Natural killer cell treated with Interleukin-12 subunit alpha and Interleukin-12 subunit beta and Interleukin-15 and Interleukin-18, amount 100 ng/mL, for 72 hours (primary cell): ENCODE results near the gene MTHFD1L. TPM values are rescaled to one million over a fixed set of nuclear protein-coding genes. Genes with fewer than 3 reads are reported as not detected.
"Not testable (repeated sequence)": the region's sequence is repeated elsewhere in the genome, so short reads cannot be mapped to it uniquely, and the experiment has no call there.

Source experiments
- ATAC-seq, 2 donors: fragments of 150-1000 bp; cut with Tn5 transposase in 1 of 2; sonication (Bioruptor Pico), chemical (Tn5 transposase) in 1 of 2; 2 replicates each; pipeline ENCODE4 v1.10.0; 2021
- DNase-seq: peaks from one replicate; pipeline ENCODE4 v3.0.0; 2022; ENCODE audit warnings: low spot score
- H3K27ac Mint-ChIP-seq, 2 donors: 1 replicate in 1 of 2; 2 replicates in 1 of 2; pipeline ENCODE4 v1.8.0; 2022; ENCODE audit warnings: mixed read lengths in 2 of 2, mild to moderate bottlenecking in 1 of 2, moderate library complexity in 1 of 2
- H3K27me3 Mint-ChIP-seq, 2 donors: 1 replicate in 1 of 2; 2 replicates in 1 of 2; pipeline ENCODE4 v1.8.0; 2022; ENCODE audit warnings: mixed read lengths in 2 of 2
- H3K36me3 Mint-ChIP-seq: one replicate; pipeline ENCODE4 v1.8.0; 2022; ENCODE audit warnings: mixed read lengths
- H3K4me1 Mint-ChIP-seq, 2 donors: 1 replicate in 1 of 2; 2 replicates in 1 of 2; pipeline ENCODE4 v1.8.0; 2022; ENCODE audit warnings: low read depth in 2 of 2, mixed read lengths in 2 of 2, mild to moderate bottlenecking in 1 of 2
- H3K4me3 Mint-ChIP-seq: one replicate; pipeline ENCODE4 v1.8.0; 2022; ENCODE audit warnings: mixed read lengths
- H3K9me3 Mint-ChIP-seq: 2 replicates; pipeline ENCODE4 v1.8.0; 2022; ENCODE audit warnings: mixed read lengths
- total RNA-seq, 2 donors: library from RNA; stranded (reverse); gene quantifications; one replicate each; pipeline ENCODE4 v1.2.3, GENCODE V29; 2022

MTHFD1L gene
- total RNA-seq, 2 donors from 2014 or later, result 47.2 to 119 TPM

GRCh38 chr6:151068761-151069312 is 203.3 kb downstream of the MTHFD1L start:
- H3K27ac Mint-ChIP-seq, result no peak overlapping the region
- H3K4me3 Mint-ChIP-seq, result no peak overlapping the region
- peaks cover 0 to 4% of the 10 kb centered on the region in 2 donors for H3K27me3 Mint-ChIP-seq
- H3K36me3 Mint-ChIP-seq, result no peaks in the 10 kb centered on the region
- no peak for DNase-seq
- no peaks in the 10 kb centered on the region for H3K4me1 Mint-ChIP-seq
- no peaks in the 10 kb centered on the region for H3K9me3 Mint-ChIP-seq
- ATAC-seq, result no peak

- Mint-ChIP-seq H3K9me3 (no peaks in the 10 kb centered on the region), H3K27me3 (peaks cover 0 to 4% of the 10 kb centered on the region in 2 donors), H3K36me3 (no peaks in the 10 kb centered on the region), H3K27ac (no peak overlapping the region), H3K4me3 (no peak overlapping the region), H3K4me1 (no peaks in the 10 kb centered on the region)
- DNase-seq (no peak), ATAC-seq (no peak)
These were observed 204.1 kb downstream of the MTHFD1L start for GRCh38 chr6:151069641-151070040.

GRCh38 chr6:151070631-151071051 is 205.1 kb downstream of the MTHFD1L start:
- no peaks in the 10 kb centered on the region for H3K4me1 Mint-ChIP-seq
- no peak overlapping the region for H3K27ac Mint-ChIP-seq
- H3K36me3 Mint-ChIP-seq, result no peaks in the 10 kb centered on the region
- no peaks in the 10 kb centered on the region for H3K9me3 Mint-ChIP-seq
- ATAC-seq (no peak), DNase-seq (no peak)
- H3K27me3 Mint-ChIP-seq, result peaks cover 0 to 4% of the 10 kb centered on the region in 2 donors
- no peak overlapping the region for H3K4me3 Mint-ChIP-seq

GRCh38 chr6:151071295-151071694 is 205.8 kb downstream of the MTHFD1L start:
- Mint-ChIP-seq H3K4me3 (no peak overlapping the region), H3K27me3 (peaks cover 0 to 4% of the 10 kb centered on the region in 2 donors), H3K27ac (no peak overlapping the region), H3K36me3 (no peaks in the 10 kb centered on the region), H3K9me3 (no peaks in the 10 kb centered on the region), H3K4me1 (no peaks in the 10 kb centered on the region)
- DNase-seq, result no peak
- ATAC-seq, result no peak

DNA sequence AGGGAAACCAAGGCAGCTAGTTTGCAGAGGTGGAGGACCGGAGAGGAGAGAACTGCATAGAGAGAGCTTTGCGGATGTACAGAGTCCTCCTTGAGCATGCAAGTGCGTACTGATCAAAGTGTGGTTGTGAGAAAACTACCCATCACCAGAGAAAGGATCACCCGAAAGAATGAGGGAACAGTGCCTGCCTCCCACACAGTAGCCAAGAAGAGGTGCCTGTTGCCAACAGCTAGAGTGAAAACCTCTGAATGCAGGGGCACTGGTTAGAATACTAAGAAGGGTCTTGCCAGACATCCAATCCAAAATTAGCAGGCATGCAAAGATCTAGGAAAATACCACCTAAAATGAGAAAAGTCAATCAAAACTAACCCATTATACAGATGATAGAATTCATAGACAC is 207.6 kb downstream of the MTHFD1L start:
- Mint-ChIP-seq H3K4me1 (no peaks in the 10 kb centered on the region), H3K9me3 (no peaks in the 10 kb centered on the region), H3K4me3 (no peak overlapping the region), H3K27me3 (peaks cover 0 to 4% of the 10 kb centered on the region in 2 donors), H3K36me3 (no peaks in the 10 kb centered on the region), H3K27ac (no peak overlapping the region)
- ATAC-seq, result no peak
- DNase-seq, result no peak

- ATAC-seq (no peak), DNase-seq (no peak)
- H3K4me3 Mint-ChIP-seq, result no peak overlapping the region
- H3K36me3 Mint-ChIP-seq, result no peaks in the 10 kb centered on the region
- no peak overlapping the region for H3K27ac Mint-ChIP-seq
- no peaks in the 10 kb centered on the region for H3K9me3 Mint-ChIP-seq
- peaks cover 0 to 4% of the 10 kb centered on the region in 2 donors for H3K27me3 Mint-ChIP-seq
- no peaks in the 10 kb centered on the region for H3K4me1 Mint-ChIP-seq
These were observed 208.2 kb downstream of the MTHFD1L start for GRCh38 chr6:151073701-151074100.

DNA sequence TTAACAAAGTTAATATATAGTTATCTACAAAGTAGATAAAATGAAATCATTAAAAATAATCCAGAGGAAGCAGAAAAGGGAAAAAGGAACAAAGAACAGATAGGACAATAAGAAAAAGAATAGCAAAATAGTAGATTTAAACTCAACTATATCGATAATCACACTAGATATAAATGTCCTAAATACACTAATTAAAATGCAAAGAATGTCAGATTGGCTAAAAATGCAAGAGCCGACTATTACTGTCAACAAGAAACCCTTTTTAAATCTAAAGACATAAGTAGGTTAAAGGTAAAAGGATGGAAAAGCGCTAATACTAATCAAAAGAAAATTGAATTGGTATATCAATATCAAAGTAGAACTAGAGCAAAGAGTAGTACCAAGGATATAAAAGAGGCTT is 209.5 kb downstream of the MTHFD1L start:
- no peaks in the 10 kb centered on the region for H3K4me1 Mint-ChIP-seq
- H3K4me3 Mint-ChIP-seq, result no peak overlapping the region
- no peaks in the 10 kb centered on the region for H3K9me3 Mint-ChIP-seq
- ATAC-seq (no peak), DNase-seq (no peak)
- no peak overlapping the region for H3K27ac Mint-ChIP-seq
- no peaks in the 10 kb centered on the region for H3K36me3 Mint-ChIP-seq
- peaks cover 0 to 4% of the 10 kb centered on the region in 2 donors for H3K27me3 Mint-ChIP-seq

DNA sequence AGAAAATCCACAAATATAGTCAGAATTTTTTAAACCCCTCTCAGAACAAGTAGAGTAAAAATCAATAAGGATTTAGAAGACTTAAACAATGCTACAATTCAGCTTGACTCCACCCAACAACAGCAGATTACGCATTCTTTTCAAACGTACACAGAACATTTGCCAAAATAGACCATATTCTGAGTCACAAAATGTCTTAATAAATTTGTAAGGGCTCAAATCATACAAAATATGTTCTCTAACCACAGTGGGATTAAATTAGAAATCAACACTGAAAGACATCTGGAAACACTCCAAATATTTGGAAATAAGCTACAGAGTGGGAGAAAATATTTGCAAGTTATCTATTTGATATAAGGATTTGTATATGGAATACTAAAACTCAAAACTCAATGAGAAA is 210.0 kb downstream of the MTHFD1L start:
- Mint-ChIP-seq H3K27ac (no peak overlapping the region), H3K4me3 (no peak overlapping the region), H3K9me3 (no peaks in the 10 kb centered on the region), H3K4me1 (no peaks in the 10 kb centered on the region), H3K36me3 (no peaks in the 10 kb centered on the region), H3K27me3 (peaks cover 0 to 4% of the 10 kb centered on the region in 2 donors)
- no peak for DNase-seq
- ATAC-seq, result no peak

- no peaks in the 10 kb centered on the region for H3K4me1 Mint-ChIP-seq
- no peak overlapping the region for H3K27ac Mint-ChIP-seq
- no peaks in the 10 kb centered on the region for H3K9me3 Mint-ChIP-seq
- DNase-seq (no peak), ATAC-seq (no peak)
- no peaks in the 10 kb centered on the region for H3K36me3 Mint-ChIP-seq
- no peak overlapping the region for H3K4me3 Mint-ChIP-seq
- H3K27me3 Mint-ChIP-seq, result peaks cover 0 to 4% of the 10 kb centered on the region in 2 donors
These were observed 210.5 kb downstream of the MTHFD1L start for GRCh38 chr6:151075930-151076555.

DNA sequence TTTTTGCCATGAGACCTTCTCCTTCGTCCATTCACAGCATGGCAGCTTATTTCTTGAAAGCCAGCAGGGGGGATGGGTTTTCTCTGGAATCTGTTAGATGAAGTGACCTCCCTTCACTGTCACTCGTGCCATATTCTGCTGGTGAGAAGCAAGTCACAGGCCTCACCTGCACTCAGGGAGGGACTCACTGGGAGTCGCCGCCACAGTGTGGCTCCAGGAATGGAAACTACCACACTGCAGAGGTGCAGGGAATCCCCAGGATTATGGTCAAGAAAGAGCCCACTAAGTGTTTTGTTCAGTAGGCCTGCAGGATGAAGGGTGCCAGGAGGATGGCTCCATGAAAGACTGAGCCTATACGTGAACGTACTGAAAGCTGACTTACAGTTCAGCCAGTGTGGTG is 213.2 kb downstream of the MTHFD1L start:
- no peaks in the 10 kb centered on the region for H3K27me3 Mint-ChIP-seq

GRCh38 chr6:151081656-151082055 is 216.2 kb downstream of the MTHFD1L start:
- Mint-ChIP-seq H3K4me1 (no peaks in the 10 kb centered on the region), H3K9me3 (no peaks in the 10 kb centered on the region), H3K27me3 (no peaks in the 10 kb centered on the region), H3K4me3 (no peak overlapping the region), H3K27ac (no peak overlapping the region), H3K36me3 (no peaks in the 10 kb centered on the region)
- ATAC-seq, result no peak
- DNase-seq, result no peak

More for the DNA sequence above, 213.2 kb downstream of the MTHFD1L start:
- DNase-seq (no peak), ATAC-seq (no peak)
- Mint-ChIP-seq H3K27ac (no peak overlapping the region), H3K4me1 (no peaks in the 10 kb centered on the region), H3K36me3 (no peaks in the 10 kb centered on the region), H3K4me3 (no peak overlapping the region), H3K9me3 (no peaks in the 10 kb centered on the region)

- DNase-seq (no peak), ATAC-seq (no peak)
- Mint-ChIP-seq H3K4me1 (no peaks in the 10 kb centered on the region), H3K9me3 (no peaks in the 10 kb centered on the region), H3K36me3 (no peaks in the 10 kb centered on the region), H3K4me3 (no peak overlapping the region), H3K27ac (no peak overlapping the region), H3K27me3 (no peaks in the 10 kb centered on the region)
These were observed 216.6 kb downstream of the MTHFD1L start for GRCh38 chr6:151082079-151082478.

DNA sequence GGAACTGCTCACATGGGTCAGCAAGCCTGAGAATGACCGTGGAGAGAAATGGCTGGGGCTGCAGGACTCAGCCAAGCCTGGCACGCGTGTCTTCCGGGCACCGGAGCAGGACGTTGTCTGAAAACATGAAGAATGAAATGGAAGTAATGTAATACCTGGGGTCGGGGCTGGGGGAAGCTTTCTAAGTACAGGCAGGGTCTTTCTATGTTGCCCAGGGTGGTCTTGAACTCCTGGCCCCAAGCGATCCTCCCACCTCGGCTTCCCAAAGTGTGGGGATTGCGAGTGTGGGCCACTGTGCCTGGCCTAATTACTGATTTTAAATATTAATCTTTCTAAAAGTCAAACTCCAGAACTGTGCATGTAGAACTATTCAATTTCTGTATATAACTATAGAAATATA is 218.8 kb downstream of the MTHFD1L start:
- Mint-ChIP-seq H3K27me3 (no peaks in the 10 kb centered on the region), H3K27ac (no peak overlapping the region), H3K4me3 (no peak overlapping the region), H3K4me1 (no peaks in the 10 kb centered on the region), H3K36me3 (no peaks in the 10 kb centered on the region), H3K9me3 (no peaks in the 10 kb centered on the region)
- ATAC-seq, result no peak
- DNase-seq, result no peak

GRCh38 chr6:151087055-151087454 is 221.6 kb downstream of the MTHFD1L start:
- not testable (repeated sequence) for H3K4me3 Mint-ChIP-seq, ATAC-seq, H3K27me3 Mint-ChIP-seq, H3K4me1 Mint-ChIP-seq, H3K36me3 Mint-ChIP-seq, H3K9me3 Mint-ChIP-seq, DNase-seq, H3K27ac Mint-ChIP-seq
